GM19193 (cell line): Measurements from ENCODE around the gene NANOS2.

Experiments used
- POLR2A ChIP-seq: IDR thresholded peaks from 4 replicates; pipeline ENCODE4 v1.6.1; 2011; ENCODE audit not compliant: insufficient read depth, insufficient read length; ENCODE audit errors: extremely low read depth

Gene NANOS2

GRCh38 chr19:45873219-45873772 lies 41.3 kb downstream of the NANOS2 start:
- TF ChIP-seq POLR2A, result no peak

GRCh38 chr19:45872095-45872919 lies 42.3 kb downstream of the NANOS2 start:
- TF ChIP-seq POLR2A, result no peak

- no peak for TF ChIP-seq POLR2A
Observed at GRCh38 chr19:45870798-45871197, 43.8 kb downstream of the NANOS2 start.

- TF ChIP-seq POLR2A, result no peak
Observed at GRCh38 chr19:45866400-45867176, 48.0 kb downstream of the NANOS2 start.

- no peak for TF ChIP-seq POLR2A
Observed at GRCh38 chr19:45865269-45865948, 49.2 kb downstream of the NANOS2 start.

- TF ChIP-seq POLR2A, result no peak
Observed at GRCh38 chr19:45864629-45865082, 49.9 kb downstream of the NANOS2 start.

GRCh38 chr19:45863840-45864628 lies 50.5 kb downstream of the NANOS2 start, which contains the start of gene FOXA3:
Gene FOXA3 (plus strand): TSS chr19:45864326. CDS start chr19:45864457, 131 bp downstream.
- TF ChIP-seq POLR2A, result peak; percentile 54

- no peak for TF ChIP-seq POLR2A
Observed at GRCh38 chr19:45863335-45863839, 51.2 kb downstream of the NANOS2 start.
